HG02642 (cell line): Measurements from ENCODE around the gene TNFRSF1B.

ENCODE experiments used
- ATAC-seq: cut with Tn5 transposase; IDR thresholded peaks from one replicate; pipeline ENCODE4 v1.9.1; 2021; ENCODE audit warnings: mild to moderate bottlenecking; ENCODE audit not compliant: unreplicated experiment, poor library complexity

TNFRSF1B gene

DNA sequence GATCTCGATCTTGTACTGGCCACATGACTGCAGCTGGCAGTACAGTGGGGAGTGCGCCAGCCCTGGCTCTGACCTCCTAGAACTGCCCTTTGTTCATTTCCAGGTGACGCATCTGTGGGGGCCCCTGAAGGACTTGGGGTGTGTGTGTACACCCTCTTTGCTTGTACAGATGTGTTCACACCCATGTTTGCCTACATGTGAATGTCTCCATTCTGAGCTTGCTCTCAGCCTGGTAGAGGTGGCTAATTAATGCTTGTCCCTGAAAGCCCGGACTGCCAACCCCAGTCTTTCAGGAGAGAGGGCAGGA lies 19.8 kb downstream of the TNFRSF1B start:
- no peak for ATAC-seq

DNA sequence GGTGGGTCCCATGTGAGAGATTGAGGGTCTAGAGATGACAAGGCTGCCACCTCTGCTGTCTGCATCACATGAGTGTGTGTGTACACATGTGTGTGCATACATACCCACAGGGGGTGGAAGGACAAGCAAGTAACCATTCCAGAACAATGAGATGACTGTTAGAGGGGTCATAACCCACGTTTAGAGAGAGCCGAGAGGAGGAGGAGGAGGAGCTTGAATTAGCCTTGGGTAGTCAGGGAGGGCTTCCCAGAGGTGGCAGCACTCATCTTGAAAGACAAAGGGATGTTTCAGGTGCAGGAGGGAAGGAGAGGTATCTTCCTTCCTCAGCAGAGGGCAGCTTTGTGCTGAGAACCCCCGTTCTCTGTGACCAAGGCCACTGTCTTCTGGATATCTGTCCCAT lies 21.3 kb downstream of the TNFRSF1B start:
- no peak for ATAC-seq

DNA sequence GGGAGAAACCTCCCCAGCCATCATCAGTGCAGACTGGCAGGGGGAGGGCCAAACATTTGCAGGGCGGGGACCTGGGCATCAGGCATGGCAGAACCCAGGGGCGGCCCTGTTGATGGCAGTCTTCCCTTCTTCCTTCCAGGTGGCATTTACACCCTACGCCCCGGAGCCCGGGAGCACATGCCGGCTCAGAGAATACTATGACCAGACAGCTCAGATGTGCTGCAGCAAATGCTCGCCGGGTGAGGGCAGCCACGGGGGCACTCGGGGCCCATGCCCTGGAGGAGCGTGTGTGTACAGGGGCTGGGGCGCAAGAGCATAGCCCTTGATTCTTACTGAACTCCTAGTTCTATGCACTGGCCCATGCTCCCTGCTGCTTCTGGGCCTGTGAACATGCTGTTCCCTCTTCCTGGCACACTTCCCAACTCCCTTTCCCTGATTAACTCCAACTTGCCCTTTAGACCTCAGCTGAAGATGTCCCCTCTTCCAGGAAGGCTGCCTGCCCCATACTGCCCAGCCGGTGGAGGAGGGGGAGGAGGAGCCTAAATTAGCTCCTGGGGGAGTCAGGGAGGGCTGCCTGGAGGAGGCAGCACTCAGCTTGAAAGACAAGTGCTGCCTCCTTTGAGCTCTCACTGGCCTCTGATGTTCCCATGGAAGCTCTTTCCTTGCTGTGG lies 22.0 kb downstream of the TNFRSF1B start:
- ATAC-seq = no peak

DNA sequence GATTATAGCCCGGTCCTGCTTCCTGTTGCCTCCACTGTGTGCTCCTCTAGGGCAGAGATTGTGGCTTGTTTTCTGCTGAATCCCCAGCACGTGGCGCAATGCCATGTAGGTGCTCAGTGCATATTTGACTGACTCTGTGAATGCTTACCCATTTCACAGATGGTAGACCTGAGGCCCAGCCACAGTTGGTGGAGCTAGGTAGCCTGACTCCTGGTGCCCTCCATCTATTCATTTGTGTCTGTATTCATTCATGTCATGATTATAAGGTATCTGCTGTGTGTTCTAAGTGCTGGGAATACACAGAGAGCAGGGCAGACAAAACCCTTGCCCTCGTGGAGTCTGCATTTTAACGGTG lies 22.5 kb downstream of the TNFRSF1B start:
- ATAC-seq = no peak

DNA sequence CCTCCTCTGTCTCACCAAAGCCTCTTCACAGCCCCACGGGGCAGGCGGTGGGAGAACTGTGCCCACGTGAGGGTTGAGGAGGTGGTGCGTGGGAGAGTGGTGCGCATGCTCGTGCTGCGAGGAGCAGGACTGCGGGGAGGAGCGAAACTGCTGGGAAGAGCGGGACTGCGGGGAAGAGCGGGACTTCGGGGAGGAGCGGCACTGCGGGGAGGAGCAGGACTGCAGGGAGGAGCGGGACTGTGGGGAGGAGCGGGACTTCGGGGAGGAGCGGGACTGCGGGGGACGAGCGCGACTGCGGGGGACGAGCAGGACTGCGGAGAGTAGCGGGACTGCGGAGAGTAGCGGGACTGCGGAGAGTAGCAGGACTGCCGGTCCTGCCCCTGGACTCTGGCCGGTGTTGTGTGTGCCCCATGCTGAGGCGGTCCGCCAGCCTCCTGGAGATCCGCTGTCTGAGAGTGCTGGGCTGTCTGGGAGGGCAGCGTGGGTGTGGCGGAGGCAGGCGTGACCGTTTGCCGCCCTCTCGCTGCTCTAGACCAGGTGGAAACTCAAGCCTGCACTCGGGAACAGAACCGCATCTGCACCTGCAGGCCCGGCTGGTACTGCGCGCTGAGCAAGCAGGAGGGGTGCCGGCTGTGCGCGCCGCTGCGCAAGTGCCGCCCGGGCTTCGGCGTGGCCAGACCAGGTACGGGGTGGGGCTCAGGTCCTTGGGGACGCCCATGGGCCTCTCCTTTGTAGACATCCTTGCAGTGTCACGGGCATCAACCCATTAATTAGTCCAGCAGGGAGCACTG lies 24.6 kb downstream of the TNFRSF1B start:
- no peak for ATAC-seq

DNA sequence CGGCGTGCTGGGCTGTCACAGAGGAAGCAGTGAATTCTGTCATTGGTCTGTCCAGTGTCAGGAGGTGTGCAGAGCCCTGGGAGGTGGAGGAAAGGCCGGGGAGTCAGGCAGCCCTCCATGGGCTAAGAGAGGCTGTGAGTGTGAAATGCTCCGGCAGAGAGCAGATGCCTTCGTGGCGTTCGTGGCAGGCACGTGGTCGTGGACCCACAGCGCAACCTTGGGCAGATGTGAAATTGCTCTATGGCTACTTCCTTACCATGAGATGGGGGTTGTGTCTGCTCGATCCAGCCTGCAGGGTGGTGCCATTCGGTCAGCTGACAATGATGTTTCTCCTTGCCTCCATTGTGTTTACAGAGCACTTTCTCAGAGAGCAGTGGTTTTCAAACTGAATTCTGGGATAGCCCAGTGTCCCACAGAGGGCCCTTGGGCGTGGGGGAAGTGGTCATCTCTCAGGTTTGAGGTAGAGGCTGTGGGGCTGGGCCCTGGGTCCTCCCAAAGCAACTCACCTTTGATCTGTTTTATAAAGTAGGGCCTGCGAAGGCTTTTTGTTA lies 27.9 kb downstream of the TNFRSF1B start:
- no peak for ATAC-seq

DNA sequence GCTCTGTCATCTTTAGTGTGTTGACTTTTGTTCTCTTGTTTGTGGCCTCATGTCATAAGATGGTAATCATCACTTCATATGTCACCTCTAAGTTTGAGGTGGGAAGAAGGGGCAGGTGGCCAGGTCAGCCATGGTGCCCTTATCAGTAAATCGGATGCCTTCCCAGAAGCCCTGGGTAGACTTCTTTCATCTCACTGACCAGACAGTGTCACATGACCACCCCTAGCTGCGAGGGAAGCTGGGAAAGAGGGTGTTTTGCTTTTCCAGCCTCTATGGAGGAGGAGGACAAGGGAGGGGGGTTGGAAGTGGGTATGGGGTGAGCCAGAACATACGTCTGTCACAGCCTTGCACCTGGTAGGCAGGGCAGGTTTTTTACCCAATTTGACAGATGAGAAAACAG lies 28.6 kb downstream of the TNFRSF1B start:
- no peak for ATAC-seq

DNA sequence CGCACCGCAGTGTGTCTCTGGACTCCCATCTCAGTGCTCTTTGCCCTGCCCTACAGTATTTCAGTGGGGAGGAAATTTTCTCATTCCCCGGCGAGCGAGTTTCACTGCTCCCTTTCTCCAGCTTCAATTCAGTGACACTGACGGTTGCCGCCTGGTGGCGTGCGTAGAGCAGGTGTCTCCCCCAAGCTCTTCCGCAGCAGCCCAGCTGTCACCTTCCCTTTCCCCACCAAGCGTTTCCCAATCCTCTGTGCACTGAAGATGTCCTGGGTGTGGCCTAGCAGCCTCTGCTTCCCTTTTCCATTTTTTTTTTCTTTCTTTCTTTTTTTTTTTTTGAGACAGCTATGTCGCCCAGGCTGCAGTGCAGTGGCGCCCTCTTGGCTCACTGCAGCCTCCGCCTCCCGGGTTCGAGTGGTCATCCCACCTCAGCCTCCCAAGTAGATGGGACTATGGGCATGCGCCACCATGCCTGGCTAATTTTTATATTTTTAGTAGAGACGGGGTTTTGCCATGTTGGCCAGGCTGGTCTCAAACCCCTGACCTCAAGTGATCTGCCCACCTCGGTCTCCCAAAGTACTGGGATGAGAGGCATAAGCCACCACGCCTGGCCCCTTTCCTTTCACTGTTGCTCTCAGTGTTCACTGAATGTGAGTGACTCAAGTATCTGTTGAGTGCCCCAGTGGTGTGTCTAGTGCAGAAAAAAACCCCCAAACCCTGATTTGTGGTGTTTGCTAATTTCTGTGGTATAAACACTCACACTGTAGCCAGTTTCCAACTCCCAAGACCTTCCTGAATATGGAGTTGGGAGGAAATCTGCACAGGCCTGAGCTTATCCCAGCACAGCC lies 30.1 kb downstream of the TNFRSF1B start:
- no peak for ATAC-seq

DNA sequence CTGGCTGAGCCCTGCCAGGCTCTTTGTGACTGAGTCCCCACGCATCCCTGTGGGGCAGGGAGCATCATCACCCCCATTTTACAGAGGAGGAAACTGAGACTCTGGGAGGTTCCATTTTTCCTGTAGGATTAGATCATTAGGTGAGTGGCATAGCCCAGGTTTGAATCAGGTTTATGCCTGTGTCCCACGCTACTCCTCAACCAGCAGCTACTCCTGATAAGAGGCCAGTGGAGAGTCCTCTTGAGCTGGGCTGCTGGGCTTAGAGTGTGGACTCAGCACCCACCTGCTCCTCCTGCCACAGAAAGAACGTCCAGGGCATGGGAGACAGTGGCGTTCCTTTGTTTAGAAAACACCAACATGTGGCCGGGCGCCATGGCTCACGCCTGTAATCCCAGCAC lies 30.7 kb downstream of the TNFRSF1B start:
- ATAC-seq = no peak

DNA sequence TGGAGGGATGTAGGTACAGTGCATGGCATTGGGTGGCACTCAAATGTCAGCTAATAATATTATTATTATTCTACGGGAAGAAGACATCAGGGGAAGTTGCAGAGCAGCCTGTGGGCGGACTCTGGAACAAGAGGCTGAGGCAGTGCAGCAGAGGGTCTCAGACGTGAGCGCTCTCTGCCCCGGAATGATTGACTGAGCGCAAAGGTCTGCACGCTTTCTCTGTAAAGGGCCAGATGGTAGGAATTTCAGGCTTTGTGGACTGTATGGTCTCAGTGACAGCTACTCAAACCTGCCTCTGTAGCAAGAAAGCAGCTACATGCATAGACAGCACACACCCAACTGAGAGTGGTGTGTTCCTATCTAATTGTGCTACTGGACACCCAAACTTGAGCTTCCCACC lies 33.4 kb downstream of the TNFRSF1B start:
- ATAC-seq = no peak

DNA sequence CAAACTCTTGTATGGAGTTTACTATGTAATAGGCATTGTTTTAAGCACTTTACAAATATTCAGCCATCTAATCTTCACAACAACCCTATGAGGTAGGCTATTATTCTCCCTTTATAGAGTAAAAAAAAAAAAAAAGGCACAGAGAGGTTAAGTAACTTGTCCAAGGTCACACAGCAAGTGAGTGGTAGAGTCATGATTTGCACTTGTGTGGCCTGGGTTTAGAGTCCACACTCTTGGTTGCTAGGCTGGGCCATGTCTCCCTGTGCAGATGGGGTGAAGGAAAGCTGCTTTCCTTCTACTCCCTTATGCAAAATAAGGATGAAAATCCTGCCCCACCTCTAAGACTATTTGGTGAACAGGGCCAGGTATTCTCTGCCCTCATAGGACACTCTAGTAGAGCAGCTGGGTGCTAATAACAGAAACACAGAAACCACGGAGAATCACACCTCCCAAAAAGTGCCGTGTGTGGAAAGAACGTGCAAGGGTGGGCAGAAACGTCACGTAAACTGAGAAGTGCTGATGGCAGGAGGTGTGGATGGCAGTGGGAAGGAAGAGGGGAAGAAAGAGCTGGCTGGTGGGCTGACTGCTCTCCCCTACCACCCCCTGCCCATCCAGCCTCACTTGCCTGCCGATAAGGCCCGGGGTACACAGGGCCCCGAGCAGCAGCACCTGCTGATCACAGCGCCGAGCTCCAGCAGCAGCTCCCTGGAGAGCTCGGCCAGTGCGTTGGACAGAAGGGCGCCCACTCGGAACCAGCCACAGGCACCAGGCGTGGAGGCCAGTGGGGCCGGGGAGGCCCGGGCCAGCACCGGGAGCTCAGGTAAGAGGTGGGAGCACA lies 34.8 kb downstream of the TNFRSF1B start:
- no peak for ATAC-seq

DNA sequence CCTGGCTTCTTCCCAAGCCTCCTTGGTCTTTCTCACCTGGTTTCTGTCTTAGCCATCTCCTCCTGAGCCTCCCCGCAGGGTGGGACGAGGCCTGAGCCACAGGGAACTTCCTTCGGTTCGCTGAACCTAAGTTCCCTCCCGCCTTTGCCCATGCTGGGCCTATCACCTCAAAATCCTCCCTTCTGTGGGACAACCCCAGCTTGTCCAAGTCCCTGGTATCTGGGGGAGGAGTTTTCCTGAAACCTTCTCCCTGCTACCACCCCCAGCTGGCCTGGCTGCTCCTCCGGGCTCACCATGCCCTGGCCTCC lies 35.4 kb downstream of the TNFRSF1B start:
- no peak for ATAC-seq

DNA sequence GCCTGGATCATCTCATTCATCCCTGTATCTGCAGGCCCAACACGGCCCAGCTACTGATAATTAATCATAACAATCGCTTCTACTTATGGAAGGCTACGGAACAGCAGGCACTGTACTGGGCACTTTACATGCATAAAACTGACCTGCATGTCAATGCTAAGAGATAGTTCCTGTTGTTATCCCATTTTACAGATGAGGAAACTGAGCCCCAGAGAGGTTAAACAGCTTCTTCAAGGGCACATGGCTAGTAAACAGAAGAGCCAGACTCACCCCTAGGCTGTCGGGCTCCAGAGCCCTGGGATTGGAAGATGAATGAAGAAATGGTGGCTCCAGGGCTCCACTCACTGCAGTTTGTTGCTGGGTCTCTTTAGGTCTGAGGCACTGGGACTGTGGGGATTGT lies 35.8 kb downstream of the TNFRSF1B start:
- no peak for ATAC-seq

DNA sequence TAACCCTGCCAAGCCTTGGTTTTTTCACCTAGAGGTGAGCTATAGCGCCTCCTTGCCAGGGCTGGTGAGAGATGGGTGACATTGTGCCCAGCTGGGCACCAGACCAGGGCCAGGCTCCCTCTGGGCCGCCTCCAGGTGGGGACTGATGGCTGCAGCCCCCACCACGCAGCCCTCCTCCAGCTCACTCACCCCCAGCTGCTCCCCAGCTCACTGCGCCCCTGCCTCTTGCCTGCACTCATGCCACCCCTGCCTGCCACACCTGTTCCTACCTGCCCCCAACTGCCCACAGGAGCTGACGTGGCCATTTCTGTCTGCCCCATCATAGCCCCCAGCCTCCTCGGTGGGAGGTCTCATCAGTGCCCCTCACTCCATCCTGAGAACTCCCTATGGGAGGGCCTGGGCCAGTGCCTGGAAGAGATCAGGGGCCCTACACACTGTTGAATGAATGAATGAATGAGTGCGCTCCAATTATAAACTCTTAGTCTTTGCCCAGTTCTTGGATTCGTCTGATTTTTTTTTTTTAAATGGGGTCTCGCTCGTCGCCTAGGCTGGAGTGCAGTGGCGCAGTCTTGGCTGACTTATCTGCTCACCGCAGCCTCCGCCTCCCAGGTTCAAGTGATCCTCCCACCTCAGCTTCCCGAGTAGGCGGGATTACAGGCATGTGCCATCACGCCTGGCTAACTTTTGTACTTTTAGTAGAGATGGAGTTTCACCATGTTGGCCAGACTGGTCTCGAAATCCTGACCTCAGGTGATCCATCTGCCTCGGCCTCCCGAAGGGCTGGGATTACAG lies 36.6 kb downstream of the TNFRSF1B start:
- ATAC-seq = no peak

DNA sequence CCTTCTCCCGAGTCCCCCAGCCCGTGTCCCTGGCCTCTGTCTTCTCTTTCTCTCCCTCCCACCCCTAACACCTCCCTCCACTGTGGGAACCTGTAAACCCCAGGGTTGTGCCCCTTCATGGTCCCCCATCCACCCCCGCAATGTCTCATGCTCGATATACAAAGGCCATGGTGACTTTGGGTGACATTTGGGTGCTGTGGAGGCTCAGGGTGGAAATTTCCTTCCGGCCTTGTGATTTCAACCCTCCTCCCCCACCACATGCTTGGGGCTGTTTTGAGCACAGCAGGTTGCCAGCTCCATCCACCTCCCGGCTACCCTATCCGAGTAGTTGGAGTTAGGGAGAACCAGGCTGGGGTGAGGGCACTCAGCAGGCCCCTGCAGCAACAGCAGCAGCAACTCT lies 37.3 kb downstream of the TNFRSF1B start:
- ATAC-seq = no peak

DNA sequence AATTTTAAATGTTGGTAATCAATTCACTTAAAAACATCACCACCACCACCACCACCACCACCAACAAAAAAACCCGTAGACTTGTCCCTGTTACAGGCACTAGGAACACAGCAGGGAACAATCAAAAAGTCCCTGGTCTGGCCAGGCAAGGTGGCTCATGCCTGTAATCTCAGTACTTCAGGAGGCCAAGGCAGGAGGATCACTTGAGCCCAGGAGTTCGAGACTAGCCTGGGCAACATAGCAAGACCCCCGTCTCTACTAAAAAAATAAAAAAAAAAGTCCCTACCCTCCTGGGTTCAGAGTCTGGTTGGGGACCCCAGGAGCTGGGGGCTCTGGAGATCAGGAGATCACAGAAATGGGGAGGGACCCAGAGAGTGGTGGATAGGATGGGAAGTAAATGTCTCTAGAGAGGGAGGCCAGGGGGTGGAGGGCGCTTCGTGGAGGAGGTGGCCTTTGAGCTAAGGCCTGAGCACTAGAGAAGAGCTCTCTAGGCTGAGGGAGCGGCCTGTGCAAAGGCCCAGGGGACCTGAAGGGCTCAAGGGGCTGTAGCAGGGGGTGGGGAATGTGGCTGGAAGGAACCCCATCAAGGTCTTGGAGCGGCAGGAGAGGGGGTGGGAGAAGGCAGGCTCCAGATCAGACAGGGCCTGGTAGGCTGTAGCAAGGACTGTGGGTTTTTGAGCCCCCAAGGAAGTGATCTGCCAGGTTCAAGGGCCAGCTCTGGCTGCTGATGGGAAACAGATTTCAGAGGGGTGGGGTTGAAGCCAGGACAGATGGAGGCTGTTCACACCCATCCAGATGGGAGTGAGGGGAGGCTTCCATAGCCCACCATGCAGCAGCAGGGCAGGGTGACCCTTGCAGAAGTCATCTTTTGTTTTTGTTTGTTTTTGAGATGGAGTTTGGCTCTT lies 38.2 kb downstream of the TNFRSF1B start:
- ATAC-seq = no peak

DNA sequence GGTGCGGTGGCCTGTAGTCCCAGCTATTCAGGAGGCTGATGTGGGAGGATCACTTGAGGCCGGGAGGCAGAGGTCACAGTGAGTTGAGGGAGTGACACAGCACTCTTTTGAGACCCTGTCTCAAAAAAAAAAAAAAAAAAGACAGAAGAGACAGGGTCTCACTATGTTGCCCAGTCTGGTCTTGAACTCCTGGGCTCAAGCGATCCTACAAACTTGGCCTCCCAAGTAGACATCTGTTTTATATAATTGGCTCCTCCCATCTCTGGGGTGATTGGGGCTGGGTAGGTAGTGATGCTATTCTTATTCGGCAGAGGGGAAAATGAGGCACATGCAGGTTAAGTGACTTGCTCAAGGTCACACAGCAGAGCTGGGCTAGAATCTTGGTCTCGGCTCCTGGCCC lies 39.4 kb downstream of the TNFRSF1B start:
- no peak for ATAC-seq

DNA sequence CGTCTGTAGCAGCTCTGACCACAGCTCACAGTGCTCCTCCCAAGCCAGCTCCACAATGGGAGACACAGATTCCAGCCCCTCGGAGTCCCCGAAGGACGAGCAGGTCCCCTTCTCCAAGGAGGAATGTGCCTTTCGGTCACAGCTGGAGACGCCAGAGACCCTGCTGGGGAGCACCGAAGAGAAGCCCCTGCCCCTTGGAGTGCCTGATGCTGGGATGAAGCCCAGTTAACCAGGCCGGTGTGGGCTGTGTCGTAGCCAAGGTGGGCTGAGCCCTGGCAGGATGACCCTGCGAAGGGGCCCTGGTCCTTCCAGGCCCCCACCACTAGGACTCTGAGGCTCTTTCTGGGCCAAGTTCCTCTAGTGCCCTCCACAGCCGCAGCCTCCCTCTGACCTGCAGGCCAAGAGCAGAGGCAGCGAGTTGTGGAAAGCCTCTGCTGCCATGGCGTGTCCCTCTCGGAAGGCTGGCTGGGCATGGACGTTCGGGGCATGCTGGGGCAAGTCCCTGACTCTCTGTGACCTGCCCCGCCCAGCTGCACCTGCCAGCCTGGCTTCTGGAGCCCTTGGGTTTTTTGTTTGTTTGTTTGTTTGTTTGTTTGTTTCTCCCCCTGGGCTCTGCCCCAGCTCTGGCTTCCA lies 40.1 kb downstream of the TNFRSF1B start:
- no peak for ATAC-seq
